ENCODE measurements around the gene RCOR1. TPM values are rescaled to one million over a fixed set of nuclear protein-coding genes. Genes with fewer than 3 reads are reported as not detected.
"Not testable (repeated sequence)": the region's sequence is repeated elsewhere in the genome, so short reads cannot be mapped to it uniquely, and the experiment has no call there.

Gene RCOR1
- total RNA-seq, 2 experiments from 2014 or later: 16.1 to 16.2 TPM

GRCh38 chr14:102760496-102761193 is 168.2 kb downstream of the RCOR1 start:
- intact Hi-C loops (cut with micrococcal nuclease): no loop called here
- peaks cover 2% of the 10 kb centered on the region for H3K27me3 Mint-ChIP-seq
- no peaks in the 10 kb centered on the region for H3K9me3 Mint-ChIP-seq
- no peaks in the 10 kb centered on the region for H3K4me1 Mint-ChIP-seq (ENCODE audit: low read depth)
- ATAC-seq (no peak), DNase-seq (no peak)
- POLR2A ChIA-PET: no interaction called here
- no peaks in the 10 kb centered on the region for H3K36me3 Mint-ChIP-seq (ENCODE audit: low read depth)
- H3K27ac Mint-ChIP-seq: no peak overlapping the region
- TF ChIP-seq, protein P1, sequence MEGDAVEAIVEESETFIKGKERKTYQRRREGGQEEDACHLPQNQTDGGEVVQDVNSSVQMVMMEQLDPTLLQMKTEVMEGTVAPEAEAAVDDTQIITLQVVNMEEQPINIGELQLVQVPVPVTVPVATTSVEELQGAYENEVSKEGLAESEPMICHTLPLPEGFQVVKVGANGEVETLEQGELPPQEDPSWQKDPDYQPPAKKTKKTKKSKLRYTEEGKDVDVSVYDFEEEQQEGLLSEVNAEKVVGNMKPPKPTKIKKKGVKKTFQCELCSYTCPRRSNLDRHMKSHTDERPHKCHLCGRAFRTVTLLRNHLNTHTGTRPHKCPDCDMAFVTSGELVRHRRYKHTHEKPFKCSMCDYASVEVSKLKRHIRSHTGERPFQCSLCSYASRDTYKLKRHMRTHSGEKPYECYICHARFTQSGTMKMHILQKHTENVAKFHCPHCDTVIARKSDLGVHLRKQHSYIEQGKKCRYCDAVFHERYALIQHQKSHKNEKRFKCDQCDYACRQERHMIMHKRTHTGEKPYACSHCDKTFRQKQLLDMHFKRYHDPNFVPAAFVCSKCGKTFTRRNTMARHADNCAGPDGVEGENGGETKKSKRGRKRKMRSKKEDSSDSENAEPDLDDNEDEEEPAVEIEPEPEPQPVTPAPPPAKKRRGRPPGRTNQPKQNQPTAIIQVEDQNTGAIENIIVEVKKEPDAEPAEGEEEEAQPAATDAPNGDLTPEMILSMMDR (IDR thresholded peaks at IDR 0.05): no peak
- CTCF ChIA-PET: interaction anchor here (0.9 to 1.7 kb wide), 3 partner anchors 14 to 167 kb away, joined by 3 to 7 read pairs (median 4); no protein-coding TSS in a partner anchor
- H3K4me3 Mint-ChIP-seq: no peak overlapping the region

DNA sequence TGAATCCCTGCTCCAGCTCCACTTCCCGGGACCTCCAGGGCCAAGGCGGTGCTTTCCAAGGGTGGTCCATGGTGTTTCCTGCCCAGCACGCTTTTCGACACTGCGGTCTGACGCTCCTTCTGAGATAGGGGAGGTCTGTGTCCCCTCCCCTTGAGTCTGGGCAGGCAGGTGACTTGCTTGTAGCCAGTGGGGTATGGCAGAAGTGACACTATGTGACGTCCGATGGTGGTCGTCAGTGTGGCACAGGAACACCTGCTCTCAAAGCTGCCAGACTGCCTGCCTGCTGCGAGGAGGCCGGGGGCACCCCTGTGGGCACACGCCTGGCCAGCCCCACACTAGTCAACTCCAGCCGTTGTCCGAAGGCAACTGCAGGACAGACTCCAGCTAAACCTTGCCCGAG is 168.8 kb downstream of the RCOR1 start:
- Mint-ChIP-seq H3K36me3 (ENCODE audit: low read depth) (no peaks in the 10 kb centered on the region), H3K4me3 (no peak overlapping the region), H3K27me3 (peaks cover 2% of the 10 kb centered on the region), H3K4me1 (ENCODE audit: low read depth) (no peaks in the 10 kb centered on the region), H3K9me3 (no peaks in the 10 kb centered on the region), H3K27ac (no peak overlapping the region)
- TF ChIP-seq, protein P1 (IDR thresholded peaks at IDR 0.05): no peak
- no peak for DNase-seq
- ChIA-PET POLR2A (no interaction called here), CTCF (no interaction called here)
- intact Hi-C loops (cut with micrococcal nuclease): no loop called here
- no peak for ATAC-seq

- Mint-ChIP-seq H3K4me1 (ENCODE audit: low read depth) (peaks cover 7% of the 10 kb centered on the region), H3K27ac (no peak overlapping the region), H3K36me3 (ENCODE audit: low read depth) (no peaks in the 10 kb centered on the region), H3K27me3 (peaks cover 2% of the 10 kb centered on the region), H3K4me3 (no peak overlapping the region), H3K9me3 (no peaks in the 10 kb centered on the region)
- CTCF ChIA-PET: no interaction called here
- TF ChIP-seq, protein P1 (IDR thresholded peaks at IDR 0.05): no peak
- POLR2A ChIA-PET: no interaction called here
- DNase-seq: no peak
- no peak for ATAC-seq
- intact Hi-C loops (cut with micrococcal nuclease): no loop called here
Observed at GRCh38 chr14:102764220-102764671, 171.8 kb downstream of the RCOR1 start.

DNA sequence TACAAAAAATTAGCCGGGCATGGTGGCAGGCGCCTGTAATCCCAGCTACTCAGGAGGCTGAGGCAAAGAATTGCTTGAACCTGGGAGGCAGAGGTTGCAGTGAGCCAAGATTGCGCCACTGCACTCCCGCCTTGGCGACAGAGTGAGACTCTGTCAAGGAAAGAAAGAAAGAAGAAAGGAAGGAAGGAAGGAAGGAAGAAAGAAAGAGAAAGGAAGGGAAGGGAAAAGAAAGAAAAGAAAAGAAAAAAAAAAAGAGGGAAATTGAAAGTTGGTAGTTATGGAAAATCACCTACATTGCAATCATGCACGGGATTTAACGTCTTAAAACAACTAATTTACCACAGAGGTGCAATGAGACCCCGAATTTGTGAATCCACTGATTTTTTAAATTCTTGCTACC is 173.3 kb downstream of the RCOR1 start:
- CTCF ChIA-PET: interaction anchor here (1.0 kb wide), 1 partner anchor 9 kb away, joined by 3 read pairs; no protein-coding TSS in a partner anchor
- intact Hi-C loops (cut with micrococcal nuclease); H3K4me3 Mint-ChIP-seq; H3K27ac Mint-ChIP-seq; H3K4me1 Mint-ChIP-seq (ENCODE audit: low read depth); ATAC-seq; H3K36me3 Mint-ChIP-seq (ENCODE audit: low read depth); DNase-seq; H3K27me3 Mint-ChIP-seq; H3K9me3 Mint-ChIP-seq: not testable (repeated sequence)
- POLR2A ChIA-PET: interaction anchor here (1.2 kb wide), 1 partner anchor 51 kb away, joined by 3 read pairs; no protein-coding TSS in a partner anchor

GRCh38 chr14:102768223-102769048 is 176.0 kb downstream of the RCOR1 start:
- ChIA-PET CTCF (no interaction called here), POLR2A (interaction anchor here (0.5 to 0.7 kb wide), 2 partner anchors 10 to 180 kb away, joined by 3 read pairs; no protein-coding TSS in a partner anchor)
- no peak overlapping the region for H3K27ac Mint-ChIP-seq
- peaks cover 10% of the 10 kb centered on the region for H3K4me1 Mint-ChIP-seq (ENCODE audit: low read depth)
- TF ChIP-seq, protein P1 (IDR thresholded peaks at IDR 0.05): no peak
- no peaks in the 10 kb centered on the region for H3K9me3 Mint-ChIP-seq
- peak; percentile 85 for ATAC-seq
- intact Hi-C loops (cut with micrococcal nuclease): no loop called here
- H3K27me3 Mint-ChIP-seq: no peaks in the 10 kb centered on the region
- H3K4me3 Mint-ChIP-seq: no peak overlapping the region
- peak; percentile 25 for DNase-seq
- H3K36me3 Mint-ChIP-seq (ENCODE audit: low read depth): no peaks in the 10 kb centered on the region
